SK-N-SH (cell line): ENCODE measurements around the gene POU5F2. TPM values are rescaled to one million over a fixed set of nuclear protein-coding genes. Genes with fewer than 3 reads are reported as not detected.

ENCODE experiments used
- CTCF ChIA-PET: fragments of 300-600, 350-600 bp; formaldehyde crosslinking; extraction: SDS; loops from one replicate; lab custom pipeline; 2021; lab: Yijun Ruan, JAX
- POLR2A ChIA-PET: fragments of 350-600 bp; sonication (Branson Sonifier 250); formaldehyde crosslinking; extraction: SDS; loops from one replicate; lab custom pipeline; 2020; ENCODE audit warnings: antibody characterized with exemption, inconsistent platforms; lab: Yijun Ruan, JAX
- DNase-seq: peaks from one replicate; pipeline ENCODE4 v3.0.0; 2012
- H2AFZ ChIP-seq: fragments of 200-600 bp; sonication (generic); 2 replicates; pipeline ENCODE4 v1.8.1; 2016; ENCODE audit warnings: antibody characterized with exemption, mild to moderate bottlenecking, low read depth
- H3F3A ChIP-seq: fragments of 200-600 bp; sonication (generic); replicated peaks from 2 replicates; pipeline ENCODE3; 2016; ENCODE audit warnings: antibody characterized with exemption, mild to moderate bottlenecking; ENCODE audit not compliant: insufficient read depth
- H3K27ac ChIP-seq, 2 experiments: fragments of 200-500 bp in 1 of 2; fragments of 200-600 bp in 1 of 2; sonication (Bioruptor generic) in 1 of 2; sonication (generic), shearing (Covaris generic) in 1 of 2; 2 replicates each; pipeline versions ENCODE4 v1.5.1 to v1.6.1; 2014 to 2016; ENCODE audit warnings: low read depth in 2 of 2, inconsistent platforms in 1 of 2, low read length in 1 of 2, mild to moderate bottlenecking in 1 of 2, mixed read lengths in 1 of 2
- H3K27me3 ChIP-seq: fragments of 200-600 bp; sonication (generic), shearing (Covaris generic); 2 replicates; pipeline ENCODE4 v1.6.1; 2016; ENCODE audit warnings: mixed run types; ENCODE audit not compliant: insufficient read depth
- H3K36me3 ChIP-seq, 2 experiments: fragments of 200-500 bp in 1 of 2; fragments of 200-600 bp in 1 of 2; sonication (Bioruptor generic) in 1 of 2; sonication (generic) in 1 of 2; replicated peaks in 1 of 2; 2 replicates each; pipeline versions ENCODE3 to v1.5.1; 2014 to 2016; ENCODE audit warnings: low read length in 1 of 2, mild to moderate bottlenecking in 1 of 2; ENCODE audit not compliant: insufficient read depth in 2 of 2, control insufficient read depth in 1 of 2
- H3K4me1 ChIP-seq, 2 experiments: fragments of 200-500 bp in 1 of 2; fragments of 200-600 bp in 1 of 2; sonication (Bioruptor generic) in 1 of 2; sonication (generic), shearing (Covaris generic) in 1 of 2; 2 replicates each; pipeline versions ENCODE4 v1.5.1 to v1.6.1; 2014 to 2016; ENCODE audit warnings: low read depth in 1 of 2, low read length in 1 of 2, mixed run types in 1 of 2; ENCODE audit not compliant: insufficient read depth in 2 of 2, control insufficient read depth in 1 of 2
- H3K4me2 ChIP-seq: fragments of 200-600 bp; sonication (generic), shearing (Covaris generic); 2 replicates; pipeline ENCODE4 v1.6.1; 2017; ENCODE audit warnings: mixed run types
- H3K4me3 ChIP-seq, 2 experiments: fragments of 200-500 bp in 1 of 2; fragments of 200-600 bp in 1 of 2; sonication (Bioruptor generic) in 1 of 2; sonication (generic), shearing (Covaris generic) in 1 of 2; 2 replicates each; pipeline versions ENCODE4 v1.5.1 to v1.8.1; 2014 to 2016; ENCODE audit warnings: low read depth in 2 of 2, inconsistent platforms in 1 of 2, low read length in 1 of 2, mild to moderate bottlenecking in 1 of 2, mixed read lengths in 1 of 2, moderate library complexity in 1 of 2
- H3K79me2 ChIP-seq: fragments of 200-600 bp; sonication (generic); 2 replicates; pipeline ENCODE4 v1.8.1; 2017; ENCODE audit warnings: mild to moderate bottlenecking; ENCODE audit not compliant: insufficient read depth
- H3K9ac ChIP-seq: fragments of 200-600 bp; sonication (generic); 2 replicates; pipeline ENCODE4 v1.6.1; 2017; ENCODE audit warnings: mixed run types
- H3K9me2 ChIP-seq: fragments of 200-600 bp; sonication (generic); 2 replicates; pipeline ENCODE4 v1.6.1; 2017; ENCODE audit warnings: mixed run types
- H3K9me3 ChIP-seq: fragments of 200-600 bp; sonication (generic); 2 replicates; pipeline ENCODE4 v1.6.1; 2017; ENCODE audit warnings: mixed run types, mild to moderate bottlenecking, moderate library complexity
- H4K20me1 ChIP-seq: fragments of 200-600 bp; sonication (generic); 2 replicates; pipeline ENCODE4 v1.6.1; 2017; ENCODE audit warnings: mild to moderate bottlenecking, mixed run types; ENCODE audit not compliant: insufficient read depth
- CTCF ChIP-seq: fragments of 200-600 bp; sonication (generic); IDR thresholded peaks from 2 replicates; pipeline ENCODE4 v1.6.1; 2017; ENCODE audit warnings: antibody characterized with exemption, mild to moderate bottlenecking, moderate library complexity
- FOXJ3 ChIP-seq: sonication (generic); formaldehyde crosslinking; IDR thresholded peaks from 2 replicates; pipeline ENCODE4 v1.5.1; 2020; ENCODE audit warnings: mild to moderate bottlenecking, missing genetic modification reagents
- FOXM1 ChIP-seq: IDR thresholded peaks from 2 replicates; pipeline ENCODE4 v1.4.0; 2012; ENCODE audit warnings: low read depth, mild to moderate bottlenecking
- GATA2 ChIP-seq: sonication (generic); formaldehyde crosslinking; IDR thresholded peaks from 2 replicates; pipeline ENCODE4 v1.5.0; 2020; ENCODE audit warnings: mild to moderate bottlenecking, missing genetic modification reagents
- JUND ChIP-seq: IDR thresholded peaks from 2 replicates; pipeline ENCODE4 v1.4.0; 2012
- MEF2A ChIP-seq: IDR thresholded peaks from 2 replicates; pipeline ENCODE4 v1.4.0; 2012; ENCODE audit warnings: low read depth, borderline replicate concordance
- MXI1 ChIP-seq: IDR thresholded peaks from 2 replicates; pipeline ENCODE4 v1.6.1; 2012; ENCODE audit warnings: mild to moderate bottlenecking, low read depth, low read length, improper control_type of control experiment
- POLR2AphosphoS5 ChIP-seq: IDR thresholded peaks from 2 replicates; pipeline ENCODE4 v1.6.1; 2012; ENCODE audit warnings: low read depth, low read length
- RFX5 ChIP-seq: IDR thresholded peaks from 2 replicates; pipeline ENCODE4 v1.6.1; 2012; ENCODE audit warnings: mild to moderate bottlenecking, improper control_type of control experiment, low read length
- SMC3 ChIP-seq: IDR thresholded peaks from 2 replicates; pipeline ENCODE4 v1.6.1; 2012; ENCODE audit warnings: low read depth, low read length, improper control_type of control experiment
- TCF12 ChIP-seq: IDR thresholded peaks from 2 replicates; pipeline ENCODE4 v1.4.0; 2012
- USF2 ChIP-seq: fragments of 150-350 bp; IDR thresholded peaks from 2 replicates; pipeline ENCODE4 v1.6.1; 2017; ENCODE audit warnings: antibody characterized with exemption, low read length, low read depth, borderline replicate concordance
- WGBS: methylation state at CpG from one replicate; pipeline ENCODE4 v1.1.6; 2017; ENCODE audit warnings: low lambda C conversion rate; 5-methylcytosine and 5-hydroxymethylcytosine counted together
- polyA plus RNA-seq, 3 experiments: library from polyadenylated mRNA; depleted of rRNA; stranded (reverse); fragments of >200 nt; gene quantifications; 2 replicates each; pipeline ENCODE4 v1.2.3, GENCODE V29; 2012

The POU5F2 gene
- polyA plus RNA-seq, 1 of the 3 experiments (the other 2 are of a cell fraction): 0.02 TPM

- Histone ChIP-seq H3K9ac (no peak overlapping the region), H3K4me2 (no peak overlapping the region), H3F3A (no peaks in the 10 kb centered on the region), H3K9me2 (no peaks in the 10 kb centered on the region), H3K27ac (no peak overlapping the region), H3K4me3 (no peak overlapping the region), H3K27me3 (no peaks in the 10 kb centered on the region), H3K79me2 (no peaks in the 10 kb centered on the region), H3K36me3 (peaks cover 0 to 5% of the 10 kb centered on the region in 2 experiments), H3K4me1 (no peaks in the 10 kb centered on the region; a peak in 1 of 4 replicates), H3K9me3 (no peaks in the 10 kb centered on the region), H4K20me1 (no peaks in the 10 kb centered on the region), H2AFZ (no peak overlapping the region)
- CTCF ChIA-PET: no interaction called here
- POLR2A ChIA-PET: no interaction called here
- DNase-seq: no peak
- TF ChIP-seq FOXJ3 (CRISPR knock-in tag) (no peak), JUND (no peak), MEF2A (no peak), TCF12 (no peak), CTCF (no peak), FOXM1 (no peak), POLR2AphosphoS5 (no peak), MXI1 (no peak), GATA2 (CRISPR knock-in tag) (no peak)
- 90% methylated on average over 3 of the region's 3 CpGs for WGBS
These were observed 36.2 kb upstream of the POU5F2 start for GRCh38 chr5:93777620-93778019.

- no peaks in the 10 kb centered on the region for H4K20me1 ChIP-seq
- TF ChIP-seq USF2 (no peak), RFX5 (no peak), SMC3 (no peak)
- CTCF ChIA-PET: interaction anchor here (0.8 to 1.1 kb wide), 2 partner anchors 9 to 94 kb away, joined by 3 read pairs; no protein-coding TSS in a partner anchor
These were observed 15.0 kb upstream of the POU5F2 start for GRCh38 chr5:93756372-93756771.

More at GRCh38 chr5:93756372-93756771, 15.0 kb upstream of the POU5F2 start:
- WGBS: 94% methylated on average over 4 of the region's 5 CpGs
- no peak overlapping the region for H3K4me3 ChIP-seq
- no peak overlapping the region for H2AFZ ChIP-seq
- no peaks in the 10 kb centered on the region for H3K9me2 ChIP-seq
- no peak overlapping the region for H3K9ac ChIP-seq
- DNase-seq: no peak
- H3K27ac ChIP-seq: no peak overlapping the region
- H3K79me2 ChIP-seq: no peaks in the 10 kb centered on the region
- no peaks in the 10 kb centered on the region for H3F3A ChIP-seq
- no peaks in the 10 kb centered on the region for H3K36me3 ChIP-seq
- no peak overlapping the region for H3K4me2 ChIP-seq
- H3K9me3 ChIP-seq: no peaks in the 10 kb centered on the region
- POLR2A ChIA-PET: interaction anchor here (1.1 kb wide), 1 partner anchor 134 kb away, joined by 3 read pairs; no protein-coding TSS in a partner anchor
- peaks cover 0 to 10% of the 10 kb centered on the region in 2 experiments; a peak in 1 of 4 replicates for H3K4me1 ChIP-seq
- no peaks in the 10 kb centered on the region for H3K27me3 ChIP-seq
